Measurements from ENCODE around the gene TFF3.

The TFF3 gene

GRCh38 chr21:42287193-42288083, 27.8 kb downstream of the TFF3 start:
- DNase-seq: no peak

- no peak for DNase-seq
These were observed 28.8 kb downstream of the TFF3 start for GRCh38 chr21:42286416-42286815.

- DNase-seq: no peak
These were observed 29.5 kb downstream of the TFF3 start for GRCh38 chr21:42285569-42286245.

GRCh38 chr21:42282715-42283114, 32.5 kb downstream of the TFF3 start:
- no peak for DNase-seq

- no peak for DNase-seq
These were observed 33.2 kb downstream of the TFF3 start for GRCh38 chr21:42282021-42282420.

GRCh38 chr21:42281181-42281680, 34.0 kb downstream of the TFF3 start:
- DNase-seq: no peak

- DNase-seq: no peak
These were observed 34.6 kb downstream of the TFF3 start for GRCh38 chr21:42280356-42281180.

GRCh38 chr21:42279888-42280287, 35.3 kb downstream of the TFF3 start:
- no peak for DNase-seq

- no peak for DNase-seq
These were observed 35.8 kb downstream of the TFF3 start for GRCh38 chr21:42279341-42279871.

- DNase-seq: no peak
These were observed 36.6 kb downstream of the TFF3 start for GRCh38 chr21:42278451-42279149.

GRCh38 chr21:42277593-42277992, 37.6 kb downstream of the TFF3 start:
- no peak for DNase-seq

- DNase-seq: no peak
These were observed 38.6 kb downstream of the TFF3 start for GRCh38 chr21:42276526-42277154.

- DNase-seq: no peak
These were observed 39.1 kb downstream of the TFF3 start for GRCh38 chr21:42276076-42276475.

- no peak for DNase-seq
These were observed 42.1 kb downstream of the TFF3 start for GRCh38 chr21:42272984-42273600.

GRCh38 chr21:42272109-42272962, 42.9 kb downstream of the TFF3 start:
- DNase-seq: no peak

- no peak for DNase-seq
These were observed 44.1 kb downstream of the TFF3 start for GRCh38 chr21:42271065-42271464.

- DNase-seq: no peak
These were observed 45.8 kb downstream of the TFF3 start for GRCh38 chr21:42269386-42269785.

- no peak for DNase-seq
These were observed 48.1 kb downstream of the TFF3 start for GRCh38 chr21:42266971-42267556.

- no peak for DNase-seq
These were observed 49.9 kb downstream of the TFF3 start for GRCh38 chr21:42265231-42265812.

All from stimulated activated CD8-positive, alpha-beta memory T cell treated with anti-CD3 and anti-CD28 coated beads, Interleukin-4, amount 100 ng/mL, for 48 hours (primary cell).